Stimulated activated naive CD8-positive, alpha-beta T cell treated with anti-CD3 and anti-CD28 coated beads, Interleukin-15, Interleukin-2, amounts not matched to agents 100 ng/mL and 50 ng/mL, for 24 hours (primary cell): ENCODE measurements around the gene DHFR2.
A peak's percentile ranks its signal among the peaks of the same experiment; 100 is the strongest.
"Not testable (repeated sequence)": the region's sequence is repeated elsewhere in the genome, so short reads cannot be mapped to it uniquely, and the experiment has no call there.

ENCODE experiments used
- H3K27ac Mint-ChIP-seq: one replicate; pipeline ENCODE4 v1.8.0; 2021; ENCODE audit warnings: mild to moderate bottlenecking, mixed read lengths
- H3K27me3 Mint-ChIP-seq: one replicate; pipeline ENCODE4 v1.8.0; 2021; ENCODE audit warnings: mixed read lengths
- H3K36me3 Mint-ChIP-seq: one replicate; pipeline ENCODE4 v1.8.0; 2021; ENCODE audit warnings: low read depth, mixed read lengths
- H3K4me1 Mint-ChIP-seq: one replicate; pipeline ENCODE4 v1.8.0; 2021; ENCODE audit warnings: low read depth, mixed read lengths
- H3K4me3 Mint-ChIP-seq: one replicate; pipeline ENCODE4 v1.8.0; 2021; ENCODE audit warnings: mild to moderate bottlenecking, mixed read lengths
- H3K9me3 Mint-ChIP-seq: one replicate; pipeline ENCODE4 v1.8.0; 2021; ENCODE audit warnings: mixed read lengths

Gene DHFR2

DNA sequence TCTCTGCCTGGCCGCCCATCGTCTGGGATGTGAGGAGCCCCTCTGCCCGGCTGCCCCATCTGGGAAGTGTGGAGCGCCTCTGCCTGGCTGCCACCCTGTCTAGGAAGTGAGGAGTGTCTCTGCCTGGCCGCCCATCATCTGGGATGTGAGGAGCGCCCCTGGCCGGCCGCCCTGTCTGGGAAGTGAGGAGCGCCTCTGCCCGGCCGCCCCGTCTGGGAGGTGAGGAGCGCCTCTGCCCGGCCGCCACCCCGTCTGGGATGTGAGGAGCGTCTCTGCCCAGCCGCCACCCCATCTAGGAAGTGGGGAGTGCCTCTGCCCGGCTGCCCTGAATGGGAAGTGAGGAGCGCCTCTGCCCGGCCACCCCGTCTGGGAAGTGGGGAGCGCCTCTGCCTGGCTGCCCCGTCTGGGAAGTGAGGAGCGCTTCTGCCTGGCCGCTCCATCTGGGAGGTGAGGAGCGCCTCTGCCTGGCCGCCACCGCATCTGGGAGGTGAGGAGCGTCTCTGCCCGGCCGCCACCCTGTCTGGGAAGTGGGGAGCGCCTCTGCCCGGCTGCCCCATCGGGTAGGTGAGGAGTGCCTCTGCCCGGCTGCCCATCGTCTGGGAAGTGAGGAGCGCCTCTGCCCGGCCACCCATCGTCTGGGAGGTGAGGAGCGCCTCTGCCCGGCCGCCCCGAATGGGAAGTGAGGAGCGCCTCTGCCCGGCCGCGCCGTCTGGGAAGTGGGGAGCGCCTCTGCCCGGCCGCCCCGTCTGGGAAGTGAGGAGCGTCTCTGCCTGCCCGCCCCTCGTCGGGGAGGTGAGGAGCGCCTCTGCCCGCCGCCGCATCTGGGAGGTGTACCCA, 18.4 kb downstream of the DHFR2 start:
- not testable (repeated sequence) for H3K4me3 Mint-ChIP-seq, H3K4me1 Mint-ChIP-seq, H3K9me3 Mint-ChIP-seq, H3K27me3 Mint-ChIP-seq, H3K27ac Mint-ChIP-seq
- peaks cover 13% of the 10 kb centered on the region for H3K36me3 Mint-ChIP-seq

DNA sequence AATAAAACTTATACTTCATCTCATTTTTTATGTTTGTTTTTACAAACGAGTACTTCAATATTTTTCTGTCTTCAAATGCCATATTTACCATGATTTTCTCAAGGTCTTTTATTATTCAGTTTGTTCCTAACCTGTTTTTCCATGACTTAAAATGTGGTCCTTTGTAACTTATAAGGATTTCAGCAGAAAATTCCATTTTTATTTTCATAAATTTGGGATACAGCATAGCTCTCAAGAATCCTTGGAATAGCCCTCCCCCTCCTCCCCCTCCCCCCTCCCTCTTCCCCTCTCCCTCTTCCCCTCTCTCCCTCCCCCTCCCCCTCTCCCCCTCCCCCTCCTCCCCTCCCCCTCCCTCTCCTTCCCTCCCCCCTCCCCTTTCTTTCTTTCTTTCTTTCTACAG, 19.4 kb downstream of the DHFR2 start:
- peaks cover 4% of the 10 kb centered on the region for H3K4me1 Mint-ChIP-seq
- H3K9me3 Mint-ChIP-seq: no peaks in the 10 kb centered on the region
- peaks cover 13% of the 10 kb centered on the region for H3K36me3 Mint-ChIP-seq
- H3K4me3 Mint-ChIP-seq: no peak overlapping the region
- H3K27ac Mint-ChIP-seq: peak overlapping the region; percentile 71
- H3K27me3 Mint-ChIP-seq: no peaks in the 10 kb centered on the region

DNA sequence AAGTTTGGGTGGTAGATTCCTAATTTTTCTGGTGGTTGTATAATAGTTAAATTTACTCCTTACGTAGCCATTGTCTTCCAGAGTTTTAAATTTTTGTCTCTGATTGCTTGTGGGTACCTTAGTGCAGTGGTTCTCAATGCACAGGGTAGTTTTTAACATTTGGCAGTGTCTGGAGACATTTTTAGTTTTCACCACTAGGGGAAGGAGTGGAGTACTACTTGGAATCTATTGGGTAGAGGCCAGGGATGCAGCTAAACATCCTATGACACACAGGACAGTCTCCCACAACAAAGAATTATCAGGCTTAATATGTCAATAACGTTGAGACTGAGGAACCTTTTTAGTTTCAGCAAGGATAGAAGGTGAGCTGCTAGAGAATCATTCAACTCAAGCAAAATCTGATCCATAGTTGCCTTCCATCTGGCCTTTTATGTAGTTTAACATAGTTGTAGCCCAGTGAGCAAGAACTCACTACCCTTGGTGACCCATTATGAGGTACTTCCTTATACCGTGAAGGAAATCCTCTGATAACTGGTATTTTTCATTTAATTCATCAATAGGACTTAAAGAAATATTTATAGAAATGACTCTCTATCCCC, 25.7 kb downstream of the DHFR2 start:
- Mint-ChIP-seq H3K27ac (no peak overlapping the region), H3K4me1 (no peaks in the 10 kb centered on the region), H3K4me3 (no peak overlapping the region), H3K9me3 (no peaks in the 10 kb centered on the region), H3K27me3 (no peaks in the 10 kb centered on the region), H3K36me3 (peaks cover 6% of the 10 kb centered on the region)

DNA sequence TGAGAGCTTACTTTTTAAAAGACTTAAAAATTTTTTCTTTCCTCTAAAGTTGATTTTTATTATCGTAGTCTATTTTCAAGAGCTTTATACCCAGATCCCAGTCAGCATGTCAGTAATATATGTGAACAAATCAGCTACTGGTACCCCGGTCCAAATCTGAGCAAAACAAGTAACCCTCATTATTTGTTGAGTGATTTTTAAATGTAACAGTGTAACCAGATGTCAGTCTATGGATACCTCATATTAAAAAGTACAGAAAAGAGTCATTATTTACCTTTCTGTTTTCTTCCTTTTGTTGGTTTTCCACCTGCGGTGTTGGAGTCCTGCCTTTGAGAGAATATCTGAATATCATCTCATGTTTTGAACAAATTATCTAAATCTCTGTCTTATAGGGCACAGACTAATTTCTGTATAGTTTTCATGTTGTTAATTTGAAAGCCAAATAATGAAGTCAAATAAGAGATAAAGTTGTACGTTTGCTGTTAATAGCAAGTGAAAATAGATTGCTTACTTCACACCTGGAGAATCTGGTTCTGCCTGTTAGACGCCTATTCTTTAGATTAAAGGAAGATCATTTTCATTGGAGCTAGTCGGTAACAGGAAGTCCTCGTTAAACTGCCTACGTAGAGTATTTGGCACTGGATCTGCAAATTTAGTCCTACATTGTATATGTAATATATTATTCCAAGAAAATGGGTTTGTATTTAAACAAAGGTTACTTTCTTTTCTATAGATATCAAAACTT, 34.5 kb downstream of the DHFR2 start, which contains the start of gene STX19:
Gene STX19 (minus strand): TSS at position 505 of the 745 bp plus-strand sequence. CDS start 13,328 bp downstream, outside the sequence.
- H3K4me3 Mint-ChIP-seq: no peak within 1 kb of the TSS
- no peaks in the 10 kb centered on the region for H3K9me3 Mint-ChIP-seq
- no peaks in the 10 kb centered on the region for H3K4me1 Mint-ChIP-seq
- no peaks in the 10 kb centered on the region for H3K36me3 Mint-ChIP-seq
- no peak within 1 kb of the TSS for H3K27ac Mint-ChIP-seq
- H3K27me3 Mint-ChIP-seq: no peaks in the 10 kb centered on the region

DNA sequence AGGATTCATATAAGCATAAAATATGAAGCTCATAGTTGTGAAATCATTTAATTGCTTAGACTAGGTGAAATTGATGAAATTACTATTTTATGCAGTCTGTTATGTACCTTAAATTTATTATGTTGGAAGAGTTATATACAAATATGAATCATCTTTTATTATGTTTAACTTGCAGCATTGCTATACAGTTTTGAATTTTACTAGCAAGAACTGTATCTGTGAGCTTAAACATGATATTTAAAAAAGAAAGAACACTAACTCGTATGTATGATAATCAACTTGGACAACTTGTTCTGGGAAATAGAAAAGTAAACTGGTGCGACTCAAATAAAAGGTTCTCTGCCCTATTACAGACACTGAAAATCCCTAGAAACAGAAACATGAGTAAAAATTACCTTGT, 36.1 kb downstream of the DHFR2 start:
- Mint-ChIP-seq H3K36me3 (no peaks in the 10 kb centered on the region), H3K27me3 (no peaks in the 10 kb centered on the region), H3K4me3 (no peak overlapping the region), H3K9me3 (no peaks in the 10 kb centered on the region), H3K4me1 (no peaks in the 10 kb centered on the region), H3K27ac (no peak overlapping the region)

DNA sequence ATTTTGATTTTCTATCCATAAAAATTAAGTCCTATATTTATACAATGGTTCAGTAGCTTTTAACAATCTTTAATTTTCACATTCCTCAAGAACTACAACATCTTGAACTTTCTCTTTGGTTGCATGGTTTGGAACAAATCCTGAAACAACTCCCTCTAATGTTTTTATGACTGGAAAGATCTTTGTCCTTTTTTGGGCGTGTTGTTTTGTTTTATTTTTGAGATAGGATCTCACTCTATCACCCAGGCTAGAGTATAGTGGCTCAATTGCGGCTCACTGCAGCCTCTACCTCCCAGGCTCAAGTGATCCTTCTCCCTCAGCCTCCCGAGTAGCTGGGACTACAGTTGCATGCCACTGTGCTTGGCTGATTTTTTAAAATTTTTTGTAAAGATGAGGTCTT, 38.3 kb downstream of the DHFR2 start:
- Mint-ChIP-seq H3K4me1 (no peaks in the 10 kb centered on the region), H3K27ac (no peak overlapping the region), H3K36me3 (no peaks in the 10 kb centered on the region), H3K4me3 (no peak overlapping the region), H3K9me3 (no peaks in the 10 kb centered on the region), H3K27me3 (no peaks in the 10 kb centered on the region)

DNA sequence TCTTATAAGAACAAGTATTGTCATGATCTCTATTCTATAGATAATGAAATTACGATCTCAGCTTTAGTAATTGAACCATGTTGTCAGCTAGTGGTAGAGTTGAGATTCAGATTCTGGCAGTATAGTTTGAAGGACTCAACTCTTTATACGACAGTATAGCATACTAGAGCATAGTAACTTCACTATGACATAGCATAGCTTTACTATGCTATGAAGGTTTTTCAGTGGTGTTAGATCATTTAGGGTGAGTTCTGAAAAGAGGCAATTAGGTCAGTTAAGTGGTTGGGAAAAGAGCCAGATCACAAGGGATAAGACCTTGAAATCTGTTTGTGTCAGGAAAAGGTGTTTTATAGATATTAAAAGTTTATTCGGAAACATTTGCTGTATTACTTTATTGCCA, 42.4 kb downstream of the DHFR2 start:
- Mint-ChIP-seq H3K27me3 (no peaks in the 10 kb centered on the region), H3K9me3 (no peaks in the 10 kb centered on the region)

DNA sequence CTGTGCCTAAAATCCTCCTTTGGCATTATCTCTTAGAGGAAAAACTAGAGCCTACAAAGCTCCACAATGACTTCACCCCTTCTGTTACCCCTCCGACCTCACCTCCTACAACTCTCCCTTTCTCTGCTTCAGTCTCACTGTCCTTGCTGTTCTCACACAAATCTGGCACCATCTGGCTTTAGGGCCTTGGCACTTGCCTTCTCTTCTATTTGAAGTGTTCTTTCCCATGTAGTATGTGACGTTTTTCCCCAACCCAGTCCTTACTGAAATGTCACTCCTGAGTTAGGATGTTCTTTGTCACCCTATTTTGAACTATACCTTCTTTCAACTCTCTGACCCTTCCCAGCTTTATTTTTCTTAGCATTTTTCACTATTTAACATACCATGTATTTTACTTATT, 43.1 kb downstream of the DHFR2 start:
- no peak overlapping the region for H3K4me3 Mint-ChIP-seq
- H3K9me3 Mint-ChIP-seq: no peaks in the 10 kb centered on the region
- H3K4me1 Mint-ChIP-seq: peaks cover 6% of the 10 kb centered on the region
- H3K27me3 Mint-ChIP-seq: no peaks in the 10 kb centered on the region
- peaks cover 5% of the 10 kb centered on the region for H3K36me3 Mint-ChIP-seq
- no peak overlapping the region for H3K27ac Mint-ChIP-seq

More for the DNA sequence above, 42.4 kb downstream of the DHFR2 start:
- Mint-ChIP-seq H3K27ac (no peak overlapping the region), H3K4me1 (no peaks in the 10 kb centered on the region), H3K36me3 (no peaks in the 10 kb centered on the region), H3K4me3 (no peak overlapping the region)

DNA sequence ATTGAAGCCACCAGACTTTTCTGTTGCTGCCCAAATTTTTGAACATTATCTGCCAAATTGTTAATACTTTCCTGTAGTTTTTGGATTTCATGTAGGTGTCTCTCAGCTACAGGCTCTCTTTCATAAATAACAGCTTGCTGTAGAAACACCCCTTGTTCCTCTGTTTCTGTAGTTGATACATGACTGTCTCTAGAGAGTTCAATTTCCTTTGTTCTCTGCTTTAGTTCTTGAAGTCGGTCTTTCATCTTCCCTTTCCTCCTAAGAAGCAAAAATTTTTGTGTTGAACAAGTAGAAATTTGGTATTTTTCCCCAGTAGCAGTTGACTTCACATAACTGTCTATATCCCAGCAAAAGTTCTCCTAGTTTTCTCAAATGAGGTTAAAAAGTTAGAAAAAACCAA, 47.7 kb downstream of the DHFR2 start:
- peaks cover 21% of the 10 kb centered on the region for H3K36me3 Mint-ChIP-seq
- no peak overlapping the region for H3K27ac Mint-ChIP-seq
- no peak overlapping the region for H3K4me3 Mint-ChIP-seq
- no peaks in the 10 kb centered on the region for H3K27me3 Mint-ChIP-seq
- H3K4me1 Mint-ChIP-seq: peaks cover 35% of the 10 kb centered on the region
- H3K9me3 Mint-ChIP-seq: no peaks in the 10 kb centered on the region

DNA sequence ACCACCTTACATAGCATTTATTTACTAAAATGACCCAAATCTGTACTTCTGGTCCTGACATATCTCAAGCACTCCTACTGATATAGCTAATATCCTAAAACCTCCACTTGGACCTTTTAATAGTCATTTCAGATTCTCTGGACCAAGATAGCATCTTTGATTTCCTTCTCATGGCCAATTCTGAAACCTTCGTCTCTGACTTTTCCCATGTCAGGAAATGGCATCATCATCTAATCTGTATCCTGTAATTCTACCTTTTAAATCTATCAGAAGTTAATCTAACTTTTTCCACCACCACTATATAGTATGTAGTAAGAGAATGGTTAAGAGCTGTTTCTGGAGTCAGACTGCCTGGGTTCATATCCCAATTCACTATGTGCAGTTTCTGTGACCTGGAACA, 50.5 kb downstream of the DHFR2 start:
- Mint-ChIP-seq H3K27me3 (no peaks in the 10 kb centered on the region), H3K36me3 (peaks cover 21% of the 10 kb centered on the region), H3K4me3 (peak overlapping the region; percentile 11), H3K4me1 (peaks cover 47% of the 10 kb centered on the region), H3K9me3 (no peaks in the 10 kb centered on the region), H3K27ac (peak overlapping the region; percentile 80)

DNA sequence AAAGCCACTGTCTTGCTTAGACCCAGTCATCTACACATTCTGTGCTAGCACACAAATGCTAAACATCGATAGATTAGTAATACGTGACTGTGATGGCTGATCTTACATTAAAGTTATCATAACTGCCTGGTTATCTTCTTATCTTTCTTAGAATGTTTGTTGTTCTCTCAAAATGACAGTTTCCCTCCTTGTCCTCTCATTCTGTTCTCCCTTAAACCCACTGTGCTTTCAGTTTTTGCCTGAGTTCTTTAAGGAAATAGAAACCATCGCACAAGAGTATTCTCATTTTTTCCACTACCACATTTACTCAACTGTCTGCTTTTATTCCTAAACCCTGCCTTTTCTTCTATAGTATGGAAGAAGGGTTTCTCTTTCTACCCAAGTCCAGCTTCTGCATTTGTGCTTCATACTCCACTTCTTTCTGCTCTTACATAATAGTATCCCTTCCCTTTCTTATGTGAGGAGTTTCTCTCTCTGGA, 51.4 kb downstream of the DHFR2 start:
- Mint-ChIP-seq H3K9me3 (no peaks in the 10 kb centered on the region), H3K27ac (peak overlapping the region; percentile 80), H3K4me3 (peak overlapping the region; percentile 11)

DNA sequence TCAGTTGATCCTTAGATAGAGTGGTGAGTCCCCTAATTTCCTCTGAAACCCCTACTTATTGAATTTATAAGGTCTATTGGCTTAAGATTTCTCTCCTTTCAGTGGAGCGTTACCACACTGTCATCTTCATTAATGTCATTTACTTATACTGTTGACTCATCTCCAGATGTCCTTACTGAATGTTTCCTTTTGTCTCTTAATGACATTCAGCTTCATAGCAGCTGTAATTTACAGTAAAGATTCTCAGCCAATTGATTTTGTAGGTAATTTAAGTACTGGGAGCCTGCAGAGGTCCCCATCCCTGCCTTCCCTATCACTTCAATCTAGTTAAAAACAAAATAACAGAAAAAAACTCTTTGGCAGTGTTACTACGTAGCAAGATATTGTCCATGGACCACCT, 53.1 kb downstream of the DHFR2 start:
- H3K27ac Mint-ChIP-seq: peak overlapping the region; percentile 56

More for the DNA sequence above, 51.4 kb downstream of the DHFR2 start:
- H3K4me1 Mint-ChIP-seq: peaks cover 47% of the 10 kb centered on the region
- peaks cover 25% of the 10 kb centered on the region for H3K36me3 Mint-ChIP-seq
- H3K27me3 Mint-ChIP-seq: no peaks in the 10 kb centered on the region

DNA sequence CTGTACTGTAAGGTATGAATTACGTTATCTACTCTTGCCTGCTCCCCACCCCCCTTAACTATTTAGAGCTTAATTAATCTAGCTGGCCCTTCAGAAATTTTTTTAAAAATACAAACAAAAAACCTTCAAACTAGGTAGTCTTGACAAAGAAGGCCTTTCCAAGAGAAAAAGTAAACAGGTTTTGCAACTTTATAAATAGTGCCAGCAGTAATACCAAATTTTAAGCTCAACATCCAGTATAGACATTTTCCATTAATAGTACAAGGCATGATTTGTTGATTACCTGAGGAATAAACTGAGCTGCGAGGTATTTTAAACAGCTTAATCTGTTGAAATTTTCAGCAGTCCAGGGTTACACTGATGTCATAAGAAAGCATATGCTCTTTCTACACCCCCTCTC, 54.5 kb downstream of the DHFR2 start:
- Mint-ChIP-seq H3K9me3 (no peaks in the 10 kb centered on the region), H3K4me1 (peaks cover 41% of the 10 kb centered on the region), H3K4me3 (no peak overlapping the region), H3K36me3 (peaks cover 17% of the 10 kb centered on the region), H3K27me3 (no peaks in the 10 kb centered on the region), H3K27ac (no peak overlapping the region)

More for the DNA sequence above, 53.1 kb downstream of the DHFR2 start:
- peaks cover 41% of the 10 kb centered on the region for H3K4me1 Mint-ChIP-seq
- peaks cover 19% of the 10 kb centered on the region for H3K36me3 Mint-ChIP-seq
- H3K27me3 Mint-ChIP-seq: no peaks in the 10 kb centered on the region
- H3K4me3 Mint-ChIP-seq: no peak overlapping the region
- no peaks in the 10 kb centered on the region for H3K9me3 Mint-ChIP-seq
